Osteoblast (primary cell): ENCODE measurements around the gene MB. TPM values are rescaled to one million over a fixed set of nuclear protein-coding genes. Genes with fewer than 3 reads are reported as not detected.

Experiments
- DNase-seq: peaks from one replicate; pipeline ENCODE4 v3.0.0; 2011; ENCODE audit warnings: low spot score, mixed read lengths; ENCODE audit not compliant: insufficient read length; ENCODE audit errors: missing footprints
- H2AFZ ChIP-seq: 2 replicates; pipeline ENCODE4 v1.6.0; 2011; ENCODE audit warnings: mild to moderate bottlenecking, low read length
- H3K27ac ChIP-seq: 2 replicates; pipeline ENCODE4 v1.5.1; 2011; ENCODE audit warnings: mild to moderate bottlenecking, low read depth, low read length, moderate library complexity
- H3K27me3 ChIP-seq: 2 replicates; pipeline ENCODE4 v1.6.0; 2012; ENCODE audit warnings: mild to moderate bottlenecking, control low read depth, inconsistent platforms, low read length, moderate library complexity; ENCODE audit not compliant: insufficient read depth
- H3K36me3 ChIP-seq: 2 replicates; pipeline ENCODE4 v1.5.1; 2011; ENCODE audit warnings: mild to moderate bottlenecking, low read length, control low read depth, moderate library complexity; ENCODE audit not compliant: insufficient read depth
- H3K4me1 ChIP-seq: 2 replicates; pipeline ENCODE4 v1.5.1; 2011; ENCODE audit warnings: mild to moderate bottlenecking, low read length, control low read depth, moderate library complexity; ENCODE audit not compliant: insufficient read depth
- H3K4me2 ChIP-seq: 2 replicates; pipeline ENCODE4 v1.6.0; 2011; ENCODE audit warnings: mild to moderate bottlenecking, low read length; ENCODE audit not compliant: insufficient read depth
- H3K4me3 ChIP-seq: fragments of 200-600 bp; sonication (generic); 3 replicates; pipeline ENCODE4 v1.5.1; 2012; ENCODE audit warnings: mild to moderate bottlenecking, low read length, inconsistent platforms; ENCODE audit not compliant: insufficient read depth
- H3K79me2 ChIP-seq: 2 replicates; pipeline ENCODE4 v1.6.0; 2012; ENCODE audit warnings: mild to moderate bottlenecking, low read length, control low read depth, inconsistent platforms; ENCODE audit not compliant: insufficient read depth
- H3K9me3 ChIP-seq: 2 replicates; pipeline ENCODE4 v1.5.1; 2011; ENCODE audit warnings: low read depth, low read length, control low read depth
- H4K20me1 ChIP-seq: 2 replicates; pipeline ENCODE4 v1.6.0; 2012; ENCODE audit warnings: mild to moderate bottlenecking, low read length, control low read depth; ENCODE audit not compliant: insufficient read depth
- CTCF ChIP-seq: IDR thresholded peaks from 2 replicates; pipeline ENCODE4 v1.5.1; 2011; ENCODE audit warnings: mild to moderate bottlenecking, low read depth, low read length, moderate library complexity; ENCODE audit errors: extremely low read depth
- total RNA-seq: library from RNA; depleted of rRNA; stranded (reverse); fragments of >200 nt; gene quantifications from 2 replicates; pipeline ENCODE4 v1.2.3, GENCODE V29; 2012

The MB gene
- total RNA-seq, 1 donor: 0.36 TPM

- Histone ChIP-seq H4K20me1 (no peaks in the 10 kb centered on the region), H3K9me3 (no peaks in the 10 kb centered on the region), H3K36me3 (no peaks in the 10 kb centered on the region), H3K79me2 (no peaks in the 10 kb centered on the region), H3K4me1 (peaks cover 12% of the 10 kb centered on the region), H3K27ac (no peak overlapping the region), H2AFZ (no peak overlapping the region), H3K27me3 (no peaks in the 10 kb centered on the region), H3K4me3 (no peak overlapping the region), H3K4me2 (no peak overlapping the region)
- no peak for DNase-seq
- no peak for TF ChIP-seq CTCF
Observed at GRCh38 chr22:35593071-35593890, 23.8 kb downstream of the MB start.

GRCh38 chr22:35592418-35592967 is 24.6 kb downstream of the MB start:
- Histone ChIP-seq H3K4me2 (no peak overlapping the region), H2AFZ (peak overlapping the region; percentile 81), H3K79me2 (no peaks in the 10 kb centered on the region), H3K9me3 (no peaks in the 10 kb centered on the region), H3K4me3 (no peak overlapping the region), H3K27me3 (no peaks in the 10 kb centered on the region), H3K4me1 (peaks cover 12% of the 10 kb centered on the region), H4K20me1 (no peaks in the 10 kb centered on the region), H3K36me3 (no peaks in the 10 kb centered on the region), H3K27ac (no peak overlapping the region)
- no peak for DNase-seq
- TF ChIP-seq CTCF: no peak

- DNase-seq: no peak
- H3K4me2 ChIP-seq: no peak overlapping the region
- no peaks in the 10 kb centered on the region for H3K79me2 ChIP-seq
- H3K4me3 ChIP-seq: no peak overlapping the region
- H3K27me3 ChIP-seq: no peaks in the 10 kb centered on the region
- peaks cover 12% of the 10 kb centered on the region for H3K4me1 ChIP-seq
- no peaks in the 10 kb centered on the region for H3K36me3 ChIP-seq
- TF ChIP-seq CTCF: no peak
- peak overlapping the region; percentile 81 for H2AFZ ChIP-seq
- no peaks in the 10 kb centered on the region for H3K9me3 ChIP-seq
- no peak overlapping the region for H3K27ac ChIP-seq
- H4K20me1 ChIP-seq: no peaks in the 10 kb centered on the region
Observed at GRCh38 chr22:35591714-35592417, 25.3 kb downstream of the MB start.
